ENCODE measurements around the gene AFAP1.

AFAP1 gene

DNA sequence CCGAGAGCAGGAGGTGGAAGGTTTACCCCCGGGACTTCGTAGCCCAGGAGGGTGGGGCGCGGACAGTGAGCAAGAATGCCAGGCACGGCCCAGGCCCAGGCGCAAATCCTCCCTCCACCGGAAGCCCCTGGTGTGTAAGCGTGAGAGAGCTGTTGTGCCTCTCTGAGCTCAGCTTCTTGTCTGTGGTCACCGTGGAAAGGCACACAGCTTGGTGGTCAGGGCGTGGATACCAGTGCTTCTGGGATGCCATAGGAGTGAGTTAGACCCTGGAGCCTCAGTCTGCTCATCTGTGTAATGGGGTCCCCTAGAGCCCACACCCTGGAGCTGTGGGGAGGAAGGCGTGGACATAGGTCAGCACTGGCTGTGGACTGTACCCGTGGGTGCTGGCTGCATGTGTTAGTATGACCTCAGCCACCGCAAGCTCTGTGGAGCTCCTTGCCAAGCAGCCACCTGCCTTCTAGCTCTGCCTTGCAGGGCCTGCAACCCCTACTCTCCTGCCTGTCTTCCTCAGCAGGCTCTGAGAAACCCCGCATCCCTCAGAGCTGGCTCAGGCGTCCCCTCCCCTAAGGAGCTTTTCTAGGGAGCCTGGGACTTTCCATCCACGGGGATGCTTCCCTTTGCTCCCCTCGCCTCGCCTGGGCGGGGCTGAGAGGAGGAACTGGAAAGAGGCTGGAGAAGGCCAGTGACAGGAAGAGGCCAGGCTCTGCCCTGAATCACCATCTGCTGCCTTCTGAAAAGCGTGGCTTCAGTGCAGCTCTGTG lies 28.0 kb upstream of the AFAP1 start:
- DNase-seq (ENCODE audit: low spot score) = no peak

- DNase-seq (ENCODE audit: low spot score) = no peak
Observed at GRCh38 chr4:7967063-7967440, 27.4 kb upstream of the AFAP1 start.

GRCh38 chr4:7966281-7967062 lies 26.8 kb upstream of the AFAP1 start:
- no peak for DNase-seq (ENCODE audit: low spot score)

DNA sequence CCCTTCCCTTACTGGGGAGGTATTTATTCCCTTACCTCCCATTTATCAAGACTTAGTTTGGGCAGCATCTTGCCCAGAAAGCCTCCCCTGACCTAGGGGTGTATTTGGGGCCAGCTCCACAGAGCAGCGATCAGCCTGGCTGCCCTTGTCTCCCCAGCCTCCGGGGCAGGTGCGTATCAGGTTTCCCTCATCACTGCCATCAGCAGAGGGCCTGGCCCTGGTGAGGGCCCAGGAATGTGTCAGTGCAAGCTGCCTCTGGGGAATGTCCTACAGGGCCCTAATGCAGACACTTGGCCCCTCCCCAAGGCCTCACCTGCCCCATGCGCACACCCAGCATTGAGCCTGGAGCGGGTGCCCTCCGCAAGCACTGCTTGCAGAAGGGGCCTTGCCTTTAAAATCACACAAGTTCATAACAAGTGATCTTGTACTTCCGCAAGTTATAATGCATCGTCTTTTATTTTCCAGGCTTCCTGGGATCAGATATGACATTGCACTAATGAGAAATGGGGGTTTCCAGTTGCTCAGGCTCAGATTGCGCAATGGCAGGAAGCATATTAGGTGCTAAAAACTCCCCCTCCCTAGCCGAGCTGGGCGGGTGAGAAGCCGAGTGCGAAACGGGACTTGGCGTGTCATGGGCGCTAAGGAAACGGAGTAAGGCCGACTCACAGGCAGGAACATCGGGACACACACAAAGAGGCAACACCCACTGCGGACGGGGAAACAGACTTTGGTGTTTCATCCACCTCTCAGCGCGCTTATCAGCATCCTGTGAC lies 25.4 kb upstream of the AFAP1 start:
- DNase-seq (ENCODE audit: low spot score) = no peak

- DNase-seq (ENCODE audit: low spot score) = no peak
Observed at GRCh38 chr4:7964459-7964858, 24.8 kb upstream of the AFAP1 start.

DNA sequence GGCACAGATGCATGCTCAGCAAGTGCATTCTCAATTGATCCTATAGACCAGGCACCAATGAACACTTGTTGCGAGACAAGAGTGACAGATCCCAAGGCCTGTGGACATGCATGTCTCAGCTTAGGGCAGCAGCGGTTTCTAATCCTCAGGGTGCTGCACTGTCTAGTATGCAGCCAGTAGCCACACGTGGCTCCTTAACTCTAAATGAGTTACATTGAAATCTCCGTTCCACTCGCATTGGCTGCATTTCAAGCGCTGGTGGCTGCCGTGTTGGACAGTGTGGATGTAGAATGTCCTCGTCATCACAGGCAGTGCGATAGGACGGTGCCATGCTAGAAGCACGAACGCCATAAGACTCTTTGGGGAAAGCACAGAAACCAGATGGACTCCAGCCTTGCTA lies 24.0 kb upstream of the AFAP1 start:
- DNase-seq (ENCODE audit: low spot score) = no peak

GRCh38 chr4:7962609-7963508 lies 23.2 kb upstream of the AFAP1 start:
- no peak for DNase-seq (ENCODE audit: low spot score)

DNA sequence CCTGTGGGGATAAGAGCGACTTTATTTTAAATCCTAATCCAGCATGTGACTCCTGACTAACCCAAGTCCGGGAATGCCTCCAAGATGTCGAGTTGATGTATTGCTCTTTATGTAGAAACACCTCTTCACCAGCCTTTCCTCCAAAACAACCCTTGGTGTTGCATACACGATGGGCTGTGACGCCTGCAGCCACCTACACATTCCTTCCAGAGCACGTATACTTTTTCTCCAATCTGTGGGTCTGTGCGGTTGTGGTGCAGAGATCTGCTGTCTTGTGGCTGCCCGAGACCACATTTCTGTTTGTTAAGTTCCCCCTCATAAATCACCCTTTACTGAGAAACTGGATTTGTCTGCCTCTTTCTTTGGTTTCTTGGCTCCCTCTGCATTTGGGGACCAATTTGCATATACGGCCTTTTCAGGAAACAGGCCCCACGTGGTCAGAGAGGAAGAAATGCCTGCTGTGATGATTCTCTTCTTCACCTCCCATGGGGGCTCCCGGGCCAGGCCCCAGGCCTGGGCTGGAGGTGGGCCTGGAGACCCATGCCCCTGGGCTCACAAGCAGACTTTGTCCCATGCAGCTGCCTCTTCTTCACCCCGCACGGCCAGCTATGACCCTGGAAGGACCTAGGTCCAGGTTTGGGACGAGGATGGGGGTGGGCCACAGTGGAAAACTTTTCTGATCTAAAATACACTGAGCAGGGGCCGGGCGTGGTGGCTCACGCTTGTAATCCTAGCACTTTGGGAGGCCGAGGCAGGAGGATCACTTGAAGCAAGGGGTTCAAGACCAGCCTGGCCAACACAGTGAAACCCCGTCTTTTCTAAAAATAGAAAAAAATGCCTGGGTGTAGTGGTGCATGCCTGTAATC lies 21.4 kb upstream of the AFAP1 start:
- DNase-seq (ENCODE audit: low spot score) = no peak

DNA sequence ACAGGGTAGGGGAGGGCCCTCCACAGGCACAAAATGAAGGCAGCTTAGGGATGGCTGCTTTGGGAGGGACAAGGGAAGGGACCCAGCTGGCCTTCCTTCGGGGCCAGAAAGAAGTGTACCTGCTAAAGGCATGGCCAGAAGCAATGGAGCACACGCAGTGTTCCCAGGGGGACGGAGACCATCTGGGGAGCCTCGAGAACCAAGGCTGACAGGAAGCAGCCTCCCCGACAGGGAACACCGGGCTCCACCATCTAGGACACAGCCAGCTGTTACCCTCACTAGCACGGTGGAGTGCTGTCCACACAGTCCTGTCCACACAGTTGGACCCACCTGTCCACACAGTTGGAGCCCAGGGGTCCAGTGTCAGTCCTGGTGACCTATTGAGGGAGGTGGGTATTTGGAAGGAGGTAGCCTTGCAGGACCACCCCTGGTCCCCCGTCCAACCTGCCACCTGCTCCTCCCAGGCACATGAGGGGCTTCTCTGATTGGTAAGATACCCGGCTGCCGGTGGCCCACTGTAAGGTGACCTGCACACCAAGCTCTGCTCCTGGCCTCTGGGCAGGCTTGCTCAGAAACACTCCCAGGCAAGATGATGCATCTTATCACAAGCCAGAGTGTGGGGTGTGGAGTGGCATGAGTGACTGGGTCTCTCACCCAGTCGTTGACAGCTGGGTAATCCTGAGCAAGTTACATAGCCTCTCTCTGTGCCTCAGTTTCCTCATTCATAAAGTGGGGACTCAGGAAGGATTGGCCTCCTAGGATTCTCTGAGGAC lies 20.5 kb upstream of the AFAP1 start:
- no peak for DNase-seq (ENCODE audit: low spot score)

DNA sequence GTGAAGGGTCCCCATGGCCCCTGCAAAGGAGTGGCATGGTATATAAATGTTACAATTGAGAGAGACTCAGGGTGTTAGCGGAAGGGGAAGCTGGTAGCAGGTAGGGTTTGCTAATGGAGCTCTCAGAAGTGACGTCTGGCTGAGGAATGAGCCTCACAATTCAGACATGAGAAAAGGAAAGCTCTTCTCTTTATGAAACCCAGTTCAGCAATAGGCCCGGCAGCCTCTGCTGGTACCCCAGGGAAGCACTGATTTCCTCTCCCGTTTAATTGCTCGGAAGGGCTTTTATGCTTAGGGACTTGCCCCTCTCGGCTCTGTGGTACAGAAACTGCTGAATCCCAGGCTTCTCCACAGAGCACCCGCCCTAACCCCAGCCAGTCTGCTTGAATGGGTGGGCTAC lies 19.4 kb upstream of the AFAP1 start:
- DNase-seq (ENCODE audit: low spot score) = no peak

DNA sequence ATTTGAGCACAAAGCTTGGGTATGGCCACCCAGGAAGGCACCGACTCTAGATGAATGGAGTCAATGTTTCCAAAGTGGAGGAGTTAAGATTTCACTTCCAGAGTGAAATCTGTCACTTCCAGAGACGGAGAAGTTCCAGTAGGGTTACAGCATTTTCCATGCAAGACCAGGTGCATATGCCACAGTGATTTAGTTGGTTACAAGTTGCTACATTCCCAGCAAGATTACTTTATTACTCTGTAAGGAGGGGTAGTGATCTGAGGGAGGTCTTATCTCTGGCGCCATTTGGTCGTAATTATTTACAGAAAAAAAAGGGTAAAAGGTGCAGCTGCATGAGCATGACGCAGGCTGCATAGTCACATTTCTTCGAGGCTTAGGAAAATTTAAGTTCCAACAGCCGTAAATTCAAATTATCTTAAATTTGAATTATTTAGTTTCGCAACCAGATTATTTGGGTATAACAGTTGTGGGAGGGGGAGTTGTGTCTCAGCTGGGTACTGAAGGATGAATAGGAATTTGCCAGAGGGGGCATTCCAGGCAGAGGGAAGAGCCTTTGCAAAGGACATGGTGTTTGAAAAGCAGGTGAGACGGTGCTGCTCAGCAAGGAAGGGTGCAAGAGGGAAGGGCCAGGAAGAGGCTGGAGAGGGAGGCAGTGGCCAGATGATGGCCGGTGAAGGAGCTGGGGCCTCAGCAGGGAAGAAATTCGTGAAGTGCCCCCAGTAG lies 17.4 kb upstream of the AFAP1 start:
- DNase-seq (ENCODE audit: low spot score) = no peak

DNA sequence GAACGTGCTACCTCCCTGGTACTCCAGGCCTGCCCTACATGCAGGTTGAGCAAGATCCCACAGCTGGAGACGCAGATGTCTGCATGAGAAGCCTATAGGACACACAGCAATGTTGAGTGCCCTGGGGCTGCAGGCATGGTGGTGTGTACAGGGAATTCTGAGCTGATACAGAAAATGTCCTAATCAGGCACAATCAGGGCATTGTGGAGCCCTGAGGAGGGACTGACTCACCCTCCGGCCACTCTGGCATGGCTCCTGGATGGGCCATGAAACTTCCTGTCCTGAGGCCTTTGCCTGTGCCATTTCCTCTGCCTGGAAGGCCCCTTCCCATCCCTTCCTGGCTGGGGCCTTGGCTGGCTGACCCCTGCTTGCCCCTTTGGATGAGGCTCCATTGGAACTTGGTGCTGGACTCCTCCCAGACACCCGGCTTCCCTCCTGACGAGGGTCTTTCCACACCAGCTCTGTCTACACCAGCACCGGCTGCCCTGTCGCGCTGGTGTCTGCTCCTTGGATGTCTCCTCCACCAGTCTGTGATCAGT lies 16.7 kb upstream of the AFAP1 start:
- no peak for DNase-seq (ENCODE audit: low spot score)

DNA sequence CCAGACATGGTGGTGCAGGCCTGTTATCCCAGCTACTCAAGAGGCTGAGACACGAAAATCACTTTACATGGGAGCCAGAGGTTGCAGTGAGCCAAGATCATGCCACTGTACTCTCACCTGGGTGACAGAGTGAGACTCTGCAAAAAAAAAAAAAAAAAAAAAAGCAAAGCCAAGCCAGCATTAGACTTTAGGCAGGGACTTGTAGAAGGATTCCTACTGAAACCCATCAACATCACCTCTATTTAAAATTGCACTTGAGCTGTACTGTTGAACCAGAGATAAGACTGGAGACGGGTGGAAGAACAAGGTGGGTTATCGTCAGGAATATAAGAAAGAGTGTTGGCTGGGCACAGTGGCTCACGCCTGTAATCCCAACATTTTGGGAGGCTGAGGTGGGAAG lies 15.7 kb upstream of the AFAP1 start:
- DNase-seq (ENCODE audit: low spot score) = no peak

- DNase-seq (ENCODE audit: low spot score) = no peak
Observed at GRCh38 chr4:7952615-7953014, 13.0 kb upstream of the AFAP1 start.

DNA sequence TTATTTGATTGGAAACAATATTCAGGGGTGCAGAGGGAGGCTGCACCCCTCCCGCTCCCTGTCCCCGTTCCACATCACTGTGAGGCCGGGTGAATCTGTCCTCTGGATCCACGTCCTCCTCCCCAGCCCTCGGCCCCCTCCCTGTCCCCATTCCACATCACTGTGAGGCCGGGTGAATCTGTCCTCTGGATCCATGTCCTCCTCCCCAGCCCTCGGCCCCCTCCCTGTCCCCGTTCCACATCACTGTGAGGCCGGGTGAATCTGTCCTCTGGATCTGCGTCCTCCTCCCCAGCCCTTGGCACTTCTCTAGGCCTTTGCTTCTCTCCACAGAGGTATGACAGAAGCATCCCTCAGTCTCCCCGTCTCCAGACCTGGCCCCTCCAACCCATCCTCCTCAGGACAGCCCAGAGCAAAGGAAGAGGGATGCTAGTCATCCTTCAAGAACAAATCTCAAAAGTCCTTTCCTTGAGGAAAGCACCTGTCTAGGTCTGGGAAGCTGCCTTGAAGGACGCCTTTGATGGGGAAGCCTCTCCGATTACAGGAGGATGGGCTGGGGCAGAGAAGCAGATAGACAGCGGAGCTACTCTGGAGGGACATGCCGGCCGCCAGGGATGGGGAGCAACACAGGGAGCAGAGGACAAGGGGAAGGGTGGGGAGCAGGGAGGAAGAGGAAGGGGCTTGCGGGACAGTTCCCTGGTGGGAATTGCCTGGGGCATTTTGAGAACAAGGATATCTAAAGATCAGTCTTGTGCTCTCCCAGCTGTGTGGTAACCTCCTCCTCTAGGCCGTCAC lies 10.8 kb upstream of the AFAP1 start:
- no peak for DNase-seq (ENCODE audit: low spot score)

GRCh38 chr4:7949759-7950158 lies 10.1 kb upstream of the AFAP1 start:
- no peak for DNase-seq (ENCODE audit: low spot score)

GRCh38 chr4:7947927-7948326 lies 8.3 kb upstream of the AFAP1 start:
- DNase-seq (ENCODE audit: low spot score) = no peak

- DNase-seq (ENCODE audit: low spot score) = no peak
Observed at GRCh38 chr4:7945709-7946380, 6.2 kb upstream of the AFAP1 start.

Measured in hematopoietic multipotent progenitor cell treated with erythropoietin and hydrocortisone succinate and interleukin-3 and kit ligand, for 15 days (in vitro differentiated cells).